MG63 (cell line): ENCODE results near the gene PLIN1. TPM values are rescaled to one million over a fixed set of nuclear protein-coding genes. Genes with fewer than 3 reads are reported as not detected.

Source experiments
- DNase-seq: peaks from one replicate; pipeline ENCODE4 v3.0.0-alpha.2; 2020
- H3K27me3 ChIP-seq: fragments of 250-450 bp; sonication (Bioruptor Pico); 2 replicates; pipeline ENCODE4 v1.5.1; 2020; ENCODE audit warnings: mild to moderate bottlenecking, moderate library complexity
- H3K36me3 ChIP-seq: fragments of 250-450 bp; sonication (Bioruptor Pico); 2 replicates; pipeline ENCODE4 v1.5.1; 2020; ENCODE audit warnings: mild to moderate bottlenecking, moderate library complexity
- H3K4me3 ChIP-seq: fragments of 250-450 bp; sonication (Bioruptor Pico); 2 replicates; pipeline ENCODE4 v1.5.1; 2020; ENCODE audit warnings: mild to moderate bottlenecking, moderate library complexity
- H3K9me3 ChIP-seq: fragments of 250-450 bp; sonication (Bioruptor Pico); 2 replicates; pipeline ENCODE4 v1.5.1; 2020; ENCODE audit warnings: mild to moderate bottlenecking, moderate library complexity
- total RNA-seq: library from RNA; depleted of rRNA; stranded (reverse); fragments of >200 nt; shearing (Covaris generic); gene quantifications from 2 replicates; pipeline ENCODE4 v1.2.3, GENCODE V29; 2014; ENCODE audit warnings: low replicate concordance

The PLIN1 gene
- total RNA-seq, 1 experiment from 2014 or later, result 0.13 TPM

DNA sequence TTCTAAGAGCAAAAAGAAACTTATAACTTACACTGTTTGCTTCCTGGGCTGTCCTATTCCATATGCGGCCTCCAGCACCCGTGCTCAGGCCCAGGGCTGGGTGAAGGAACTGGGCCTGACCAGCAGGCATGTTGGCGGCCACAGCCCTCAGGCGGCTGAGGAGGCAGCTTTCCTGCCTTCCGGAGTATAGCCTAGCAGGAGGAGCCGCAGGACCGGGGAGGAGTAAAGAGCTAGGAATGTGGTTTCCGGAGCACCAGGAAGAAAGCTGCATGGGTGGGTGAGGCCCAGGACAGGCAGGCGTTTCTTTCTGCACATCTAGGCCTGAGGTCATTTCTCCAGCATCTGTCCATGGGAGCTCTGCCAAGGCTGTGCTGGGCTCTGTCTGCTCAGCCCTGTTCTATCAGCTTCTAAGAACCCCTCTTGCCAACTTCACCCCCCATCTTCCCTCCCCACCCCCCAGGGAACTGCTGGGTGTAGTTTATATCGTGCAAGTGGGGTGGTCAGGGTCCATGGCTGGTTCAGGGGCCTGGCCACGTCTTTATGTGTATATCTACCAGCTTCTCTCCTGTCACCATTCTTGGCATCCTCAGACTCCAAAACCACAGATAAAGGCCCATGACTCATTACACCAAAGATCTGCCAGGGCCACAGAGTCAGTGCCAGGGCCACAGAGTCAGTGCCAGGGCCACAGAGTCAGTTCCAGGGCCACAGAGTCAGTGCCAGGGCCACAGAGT is 16.1 kb downstream of the PLIN1 start:
- peak; percentile 99 for DNase-seq
- Histone ChIP-seq H3K9me3 (no peaks in the 10 kb centered on the region), H3K4me3 (peak overlapping the region; percentile 40), H3K27me3 (no peaks in the 10 kb centered on the region), H3K36me3 (no peaks in the 10 kb centered on the region)

GRCh38 chr15:89660556-89660955 is 18.6 kb downstream of the PLIN1 start:
- Histone ChIP-seq H3K4me3 (no peak overlapping the region), H3K9me3 (no peaks in the 10 kb centered on the region), H3K36me3 (peaks cover 4% of the 10 kb centered on the region; the same call in 1 of the 2 replicates), H3K27me3 (no peaks in the 10 kb centered on the region)
- no peak for DNase-seq

GRCh38 chr15:89659295-89659694 is 19.9 kb downstream of the PLIN1 start:
- Histone ChIP-seq H3K27me3 (no peaks in the 10 kb centered on the region), H3K9me3 (no peaks in the 10 kb centered on the region), H3K4me3 (no peak overlapping the region), H3K36me3 (peaks cover 7% of the 10 kb centered on the region)
- DNase-seq, result no peak

DNA sequence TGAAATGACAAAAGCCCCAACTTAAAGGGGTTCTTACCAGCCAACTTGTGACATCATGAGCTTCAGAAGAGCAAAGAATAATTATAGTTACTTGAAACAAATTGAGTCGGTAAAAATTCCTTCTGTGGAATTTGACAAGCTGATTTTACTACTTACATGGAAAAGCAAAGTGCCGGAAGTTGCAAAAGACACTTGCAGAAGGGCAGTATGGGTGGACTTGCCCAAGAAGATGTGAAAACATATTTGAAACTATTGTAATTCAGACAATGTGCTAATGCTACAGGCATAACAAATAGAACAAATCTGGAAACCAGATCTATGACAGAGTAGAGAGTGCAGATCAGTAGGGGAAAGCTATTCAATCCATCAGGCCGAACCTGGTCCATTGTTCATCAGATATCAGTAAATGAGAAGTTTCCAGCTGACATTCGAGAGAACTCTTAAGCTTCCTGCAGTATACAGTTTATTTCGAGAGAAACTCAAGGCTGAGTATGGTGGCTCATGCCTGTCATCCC is 21.4 kb downstream of the PLIN1 start:
- Histone ChIP-seq H3K27me3 (no peaks in the 10 kb centered on the region), H3K9me3 (no peaks in the 10 kb centered on the region), H3K4me3 (no peak overlapping the region), H3K36me3 (peaks cover 19% of the 10 kb centered on the region)
- DNase-seq, result no peak

GRCh38 chr15:89656116-89656815 is 22.9 kb downstream of the PLIN1 start:
- H3K27me3 ChIP-seq, result no peaks in the 10 kb centered on the region
- peak; percentile 57 for DNase-seq

GRCh38 chr15:89654847-89655805 is 24.0 kb downstream of the PLIN1 start, which contains the start of gene KIF7:
Gene KIF7 (minus strand): TSS chr15:89655467. CDS start chr15:89652930, 2,537 bp downstream.
- H3K4me3 ChIP-seq, result peak within 1 kb of the TSS; percentile 96
- DNase-seq, result peak; percentile 83
- H3K27me3 ChIP-seq, result no peaks in the 10 kb centered on the region
- peaks cover 43% of the 10 kb centered on the region for H3K36me3 ChIP-seq
- no peaks in the 10 kb centered on the region for H3K9me3 ChIP-seq

More at GRCh38 chr15:89656116-89656815, 22.9 kb downstream of the PLIN1 start:
- Histone ChIP-seq H3K9me3 (no peaks in the 10 kb centered on the region), H3K4me3 (peak overlapping the region; percentile 96), H3K36me3 (peaks cover 34% of the 10 kb centered on the region)

GRCh38 chr15:89654301-89654761 is 24.8 kb downstream of the PLIN1 start:
- DNase-seq, result peak; percentile 71
- Histone ChIP-seq H3K9me3 (no peaks in the 10 kb centered on the region), H3K36me3 (peaks cover 50% of the 10 kb centered on the region), H3K4me3 (peak overlapping the region; percentile 96), H3K27me3 (no peaks in the 10 kb centered on the region)

GRCh38 chr15:89653578-89653977 is 25.6 kb downstream of the PLIN1 start:
- Histone ChIP-seq H3K4me3 (peak overlapping the region; percentile 96), H3K9me3 (no peaks in the 10 kb centered on the region), H3K27me3 (no peaks in the 10 kb centered on the region), H3K36me3 (peaks cover 57% of the 10 kb centered on the region)
- no peak for DNase-seq

DNA sequence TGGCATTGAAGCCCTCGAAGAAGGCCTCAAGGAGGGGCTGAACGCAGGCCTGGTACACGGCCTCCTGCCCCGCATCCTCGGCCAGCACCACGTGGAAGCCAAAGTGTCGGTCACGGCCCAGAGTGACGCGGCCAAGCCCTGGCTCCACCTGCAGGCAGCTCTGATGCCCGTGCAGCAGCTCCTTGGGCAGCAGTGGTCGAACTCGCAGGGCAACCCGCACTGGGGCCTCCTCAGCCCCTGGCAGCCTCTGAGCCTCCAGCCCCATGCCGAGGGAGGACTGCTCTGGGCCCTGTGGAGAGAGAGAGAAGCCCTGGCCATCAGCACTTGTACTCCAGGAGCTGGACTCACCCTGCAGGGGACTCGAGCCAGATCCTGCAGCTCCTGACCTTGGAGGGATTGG is 26.5 kb downstream of the PLIN1 start:
- H3K9me3 ChIP-seq, result no peaks in the 10 kb centered on the region
- peaks cover 61% of the 10 kb centered on the region for H3K36me3 ChIP-seq
- DNase-seq, result no peak
- no peaks in the 10 kb centered on the region for H3K27me3 ChIP-seq
- no peak overlapping the region for H3K4me3 ChIP-seq

- Histone ChIP-seq H3K36me3 (peaks cover 66% of the 10 kb centered on the region), H3K4me3 (no peak overlapping the region), H3K9me3 (no peaks in the 10 kb centered on the region), H3K27me3 (no peaks in the 10 kb centered on the region)
- DNase-seq, result no peak
Observed at GRCh38 chr15:89652131-89652530, 27.0 kb downstream of the PLIN1 start.

- Histone ChIP-seq H3K36me3 (peaks cover 86% of the 10 kb centered on the region), H3K27me3 (no peaks in the 10 kb centered on the region), H3K9me3 (no peaks in the 10 kb centered on the region), H3K4me3 (no peak overlapping the region)
- no peak for DNase-seq
Observed at GRCh38 chr15:89649716-89650115, 29.5 kb downstream of the PLIN1 start.

GRCh38 chr15:89649013-89649625 is 30.0 kb downstream of the PLIN1 start:
- Histone ChIP-seq H3K27me3 (no peaks in the 10 kb centered on the region), H3K9me3 (no peaks in the 10 kb centered on the region), H3K4me3 (no peak overlapping the region), H3K36me3 (peaks cover 89% of the 10 kb centered on the region)
- no peak for DNase-seq

- Histone ChIP-seq H3K9me3 (no peaks in the 10 kb centered on the region), H3K36me3 (peaks cover 90% of the 10 kb centered on the region), H3K4me3 (no peak overlapping the region), H3K27me3 (no peaks in the 10 kb centered on the region)
- no peak for DNase-seq
Observed at GRCh38 chr15:89648106-89649012, 30.8 kb downstream of the PLIN1 start.

DNA sequence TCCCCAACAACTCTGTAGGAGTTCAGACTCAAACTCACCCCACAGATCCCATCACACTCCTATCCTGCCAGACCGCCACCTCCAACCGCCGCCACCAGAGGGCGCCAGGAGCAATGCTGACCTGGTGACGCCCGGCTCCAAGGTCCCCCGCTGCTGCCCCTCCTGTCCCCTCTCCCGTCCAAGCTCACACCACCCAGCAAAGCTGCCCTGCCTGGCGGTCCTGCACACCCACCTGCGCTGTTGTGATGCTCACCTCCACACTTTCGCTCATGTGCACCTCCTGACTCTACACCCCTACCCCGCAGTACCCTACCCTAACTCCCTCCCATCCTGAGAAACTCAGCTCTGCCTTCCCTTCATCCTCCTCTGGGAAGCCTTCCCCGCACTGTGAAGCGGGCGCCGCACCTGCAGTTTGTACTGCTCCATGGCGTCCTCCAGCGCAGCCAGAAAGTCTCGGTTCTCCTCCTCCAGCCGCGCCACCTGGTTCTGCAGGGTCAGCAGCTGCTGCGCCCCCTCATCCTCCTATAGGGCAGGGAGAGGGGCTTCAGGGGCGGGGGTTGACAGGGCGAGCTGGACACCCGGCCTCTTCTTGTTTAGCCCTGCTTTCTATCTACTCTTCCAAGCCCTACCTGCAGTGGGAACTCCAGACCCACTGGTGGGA is 31.8 kb downstream of the PLIN1 start:
- DNase-seq, result peak; percentile 63
- Histone ChIP-seq H3K27me3 (no peaks in the 10 kb centered on the region), H3K4me3 (no peak overlapping the region)

More for the DNA sequence above, 31.8 kb downstream of the PLIN1 start:
- Histone ChIP-seq H3K36me3 (peaks cover 90% of the 10 kb centered on the region), H3K9me3 (no peaks in the 10 kb centered on the region)
